Measurements from ENCODE around the gene SHQ1. TPM values are rescaled to one million over a fixed set of nuclear protein-coding genes. Genes with fewer than 3 reads are reported as not detected.

The SHQ1 gene
- total and polyA plus RNA-seq, 11 donors = 7.2 to 26.0 (median 19.9) TPM

DNA sequence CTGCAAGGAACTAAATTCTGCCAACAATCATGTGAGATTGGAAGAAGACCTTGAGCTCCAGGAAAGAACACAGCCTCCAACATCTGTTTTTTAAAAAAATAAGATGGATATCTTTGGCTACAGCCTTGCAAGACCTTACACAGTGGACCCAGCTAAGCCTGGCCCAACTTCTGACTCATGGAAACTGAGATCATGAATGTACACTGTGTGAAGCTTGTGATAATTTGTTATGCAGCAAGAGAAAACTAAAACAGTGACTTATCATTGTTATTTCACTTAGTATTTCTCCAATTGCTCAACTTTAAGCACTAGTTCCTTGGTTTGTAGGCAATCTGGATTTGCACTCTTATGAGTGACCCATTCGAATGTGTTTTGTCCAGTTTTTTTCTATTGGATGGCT, 29.3 kb downstream of the SHQ1 start:
- H3K4me1 ChIP-seq = peaks cover 4 to 38% (median 33%) of the 10 kb centered on the region in 12 donors
- intact Hi-C loops (cut with DNase I) = loop anchor here in 6 of 10 donors (5.0 to 10.0 kb wide), 5 partner anchors 364 to 1104 kb away; partner anchors contain the start of gene RYBP (in 1 of the 6)
- no peak for TF ChIP-seq POLR2A (IDR thresholded peaks at IDR 0.05)
- TF ChIP-seq, protein P1, sequence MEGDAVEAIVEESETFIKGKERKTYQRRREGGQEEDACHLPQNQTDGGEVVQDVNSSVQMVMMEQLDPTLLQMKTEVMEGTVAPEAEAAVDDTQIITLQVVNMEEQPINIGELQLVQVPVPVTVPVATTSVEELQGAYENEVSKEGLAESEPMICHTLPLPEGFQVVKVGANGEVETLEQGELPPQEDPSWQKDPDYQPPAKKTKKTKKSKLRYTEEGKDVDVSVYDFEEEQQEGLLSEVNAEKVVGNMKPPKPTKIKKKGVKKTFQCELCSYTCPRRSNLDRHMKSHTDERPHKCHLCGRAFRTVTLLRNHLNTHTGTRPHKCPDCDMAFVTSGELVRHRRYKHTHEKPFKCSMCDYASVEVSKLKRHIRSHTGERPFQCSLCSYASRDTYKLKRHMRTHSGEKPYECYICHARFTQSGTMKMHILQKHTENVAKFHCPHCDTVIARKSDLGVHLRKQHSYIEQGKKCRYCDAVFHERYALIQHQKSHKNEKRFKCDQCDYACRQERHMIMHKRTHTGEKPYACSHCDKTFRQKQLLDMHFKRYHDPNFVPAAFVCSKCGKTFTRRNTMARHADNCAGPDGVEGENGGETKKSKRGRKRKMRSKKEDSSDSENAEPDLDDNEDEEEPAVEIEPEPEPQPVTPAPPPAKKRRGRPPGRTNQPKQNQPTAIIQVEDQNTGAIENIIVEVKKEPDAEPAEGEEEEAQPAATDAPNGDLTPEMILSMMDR (IDR thresholded peaks at IDR 0.05) = no peak
- H3K9me3 ChIP-seq = no peaks in the 10 kb centered on the region
- DNase-seq = no peak
- peaks cover 0 to 36% (median 19%) of the 10 kb centered on the region in 9 donors for H3K36me3 ChIP-seq
- H3K27me3 ChIP-seq = no peaks in the 10 kb centered on the region
- peak in 2 of 4 donors; percentile 28 to 34 for ATAC-seq
- H3K4me3 ChIP-seq = no peak overlapping the region
- WGBS, 4 donors = 89 to 96% (median 90%) methylated on average over 1 of the region's 1 CpG
- no peak overlapping the region for H3K27ac ChIP-seq

DNA sequence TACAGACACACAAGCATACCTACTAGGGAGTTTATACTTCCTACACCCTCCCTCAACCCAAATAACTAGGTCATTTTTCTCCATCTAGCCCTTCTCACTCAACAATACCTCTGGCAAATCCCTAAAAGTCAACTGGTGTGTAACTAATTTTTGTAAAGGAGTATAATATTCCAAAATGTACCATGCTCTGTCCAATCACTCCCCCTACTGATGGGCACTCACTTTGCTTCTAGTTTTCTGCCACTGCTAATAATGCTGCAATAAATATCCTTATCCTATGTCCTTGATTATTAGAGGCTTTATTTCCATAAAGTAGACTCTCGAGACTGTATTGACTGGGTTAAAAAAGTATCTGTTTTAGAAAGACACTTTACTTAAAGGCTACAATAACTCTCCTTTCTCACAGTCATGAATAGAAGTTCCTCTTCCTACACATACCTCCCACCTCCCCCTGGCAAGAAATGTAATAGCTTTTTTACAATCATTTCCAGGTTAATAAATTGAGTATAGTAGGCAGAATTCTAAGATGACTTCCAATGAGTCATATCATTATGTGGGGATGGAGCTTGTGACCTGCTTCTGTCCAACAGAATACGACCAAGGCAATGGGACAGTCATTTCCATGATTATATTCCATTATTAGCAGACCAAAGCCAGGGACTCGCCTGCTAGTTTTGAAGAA, 30.0 kb downstream of the SHQ1 start:
- no peak overlapping the region for H3K4me3 ChIP-seq
- WGBS, 4 donors = 88 to 92% (median 90%) methylated on average over 3 of the region's 3 CpGs
- no peak for DNase-seq
- H3K9me3 ChIP-seq = no peaks in the 10 kb centered on the region
- TF ChIP-seq, protein P1 (IDR thresholded peaks at IDR 0.05) = peak; percentile 19 to 67 (median 53)
- no peak for TF ChIP-seq POLR2A (IDR thresholded peaks at IDR 0.05)
- peaks cover 4 to 38% (median 33%) of the 10 kb centered on the region in 12 donors for H3K4me1 ChIP-seq
- ATAC-seq = no peak
- H3K36me3 ChIP-seq = peaks cover 0 to 29% (median 12%) of the 10 kb centered on the region in 9 donors
- intact Hi-C loops (cut with DNase I) = loop anchor here in 6 of 10 donors (5.0 to 10.0 kb wide), 5 partner anchors 363 to 1103 kb away; partner anchors contain the start of gene RYBP (in 1 of the 6)
- no peaks in the 10 kb centered on the region for H3K27me3 ChIP-seq
- H3K27ac ChIP-seq = no peak overlapping the region

DNA sequence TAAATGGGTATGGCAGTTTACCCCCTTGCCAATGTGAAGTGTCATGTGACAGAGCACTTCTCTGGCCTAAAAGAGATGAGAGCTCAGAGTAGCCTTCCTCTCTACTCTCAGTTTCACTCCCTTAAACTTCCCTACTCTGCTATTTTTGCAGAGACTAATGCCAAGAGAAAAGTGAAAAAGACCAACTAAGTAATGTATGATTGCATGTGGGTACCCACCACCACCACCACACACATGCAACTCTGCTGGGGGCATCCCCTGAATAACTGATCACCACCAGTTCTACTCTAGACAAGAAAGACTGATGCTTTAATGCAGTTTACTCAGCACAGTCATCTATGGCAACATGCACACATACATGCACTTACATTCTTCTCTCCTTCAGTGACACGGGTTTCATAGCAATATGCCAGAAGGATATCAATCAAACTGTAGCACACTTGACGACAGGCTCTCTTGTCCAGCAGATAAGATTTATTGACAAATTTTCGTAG, 31.3 kb downstream of the SHQ1 start:
- 72 to 85% (median 81%) methylated on average over 3 of the region's 3 CpGs for WGBS, 4 donors
- intact Hi-C loops (cut with DNase I) = loop anchor here in 6 of 10 donors (5.0 to 10.0 kb wide), 5 partner anchors 362 to 1102 kb away; partner anchors contain the start of gene RYBP (in 1 of the 6)
- H3K9me3 ChIP-seq = no peaks in the 10 kb centered on the region
- no peaks in the 10 kb centered on the region for H3K27me3 ChIP-seq
- TF ChIP-seq POLR2A (IDR thresholded peaks at IDR 0.05) = no peak
- TF ChIP-seq, protein P1 (IDR thresholded peaks at IDR 0.05) = no peak
- H3K36me3 ChIP-seq = peaks cover 0 to 33% (median 16%) of the 10 kb centered on the region in 9 donors
- H3K27ac ChIP-seq = no peak overlapping the region
- peaks cover 4 to 30% (median 23%) of the 10 kb centered on the region in 12 donors for H3K4me1 ChIP-seq
- DNase-seq = no peak
- H3K4me3 ChIP-seq = no peak overlapping the region
- no peak for ATAC-seq

DNA sequence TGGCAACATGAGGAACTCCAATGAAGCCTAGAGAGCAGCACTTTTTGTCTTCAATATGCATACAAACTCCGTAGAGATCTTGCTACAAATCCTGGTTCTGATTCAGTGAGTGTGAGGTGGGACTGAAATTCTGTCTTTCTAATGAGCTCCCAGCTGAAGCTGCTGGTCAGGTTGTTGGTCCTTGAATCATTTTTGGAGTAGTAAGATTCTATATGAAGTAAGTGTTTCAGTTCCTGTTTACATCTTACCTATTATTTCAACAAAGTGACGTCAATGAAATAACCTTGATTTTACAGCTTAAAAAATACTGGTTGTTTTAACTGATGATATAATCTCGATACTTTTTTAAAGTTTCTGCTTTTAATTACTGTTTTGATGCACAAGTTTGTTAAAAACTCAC, 33.9 kb downstream of the SHQ1 start:
- DNase-seq = no peak
- 91 to 94% (median 93%) methylated on average over 3 of the region's 3 CpGs for WGBS, 4 donors
- no peak for ATAC-seq
- TF ChIP-seq, protein P1 (IDR thresholded peaks at IDR 0.05) = no peak
- no peak for TF ChIP-seq POLR2A (IDR thresholded peaks at IDR 0.05)
- Histone ChIP-seq H3K4me3 (no peak overlapping the region), H3K4me1 (peaks cover 0 to 8% (median 0%) of the 10 kb centered on the region in 12 donors), H3K36me3 (peaks cover 0 to 37% (median 16%) of the 10 kb centered on the region in 9 donors), H3K27me3 (no peaks in the 10 kb centered on the region), H3K27ac (no peak overlapping the region), H3K9me3 (no peaks in the 10 kb centered on the region)
- intact Hi-C loops (cut with DNase I) = loop anchor here in 5 of 10 donors (5.0 to 10.0 kb wide), 5 partner anchors 147 to 1100 kb away; partner anchors contain the start of gene RYBP (in 1 of the 5)

Data from heart left ventricle (tissue), 16 donors.